ENCODE measurements around the gene CALCB. TPM values are rescaled to one million over a fixed set of nuclear protein-coding genes. Genes with fewer than 3 reads are reported as not detected.

Gene CALCB
- total RNA-seq, 2 donors from 2014 or later, result 1.5 TPM; not detected in 1

GRCh38 chr11:15107730-15108515 is 34.5 kb downstream of the CALCB start:
- Histone ChIP-seq H3K9me3 (no peaks in the 10 kb centered on the region), H3K27me3 (replicated peaks; ENCODE audit: insufficient read depth) (no peaks in the 10 kb centered on the region), H3K27ac (no peak overlapping the region), H3K4me3 (no peak overlapping the region), H3K4me1 (ENCODE audit: control insufficient read depth in 1 of 2, low read depth in 2 of 2) (no peaks in the 10 kb centered on the region), H3K36me3 (no peaks in the 10 kb centered on the region)
- DNase-seq (ENCODE audit: low spot score), result no peak
- ATAC-seq (ENCODE audit: insufficient number of reproducible peaks, low FRiP score, low read depth), result no peak
- no peak for TF ChIP-seq CTCF (IDR thresholded peaks at IDR 0.05)

- no peak overlapping the region for H3K27ac ChIP-seq
- H3K4me1 ChIP-seq (ENCODE audit: control insufficient read depth in 1 of 2, low read depth in 2 of 2), result no peaks in the 10 kb centered on the region
- H3K4me3 ChIP-seq, result no peak overlapping the region
- DNase-seq (ENCODE audit: low spot score) (no peak), ATAC-seq (ENCODE audit: insufficient number of reproducible peaks, low FRiP score, low read depth) (no peak)
- H3K27me3 ChIP-seq (replicated peaks; ENCODE audit: insufficient read depth), result no peaks in the 10 kb centered on the region
- H3K36me3 ChIP-seq, result no peaks in the 10 kb centered on the region
- no peaks in the 10 kb centered on the region for H3K9me3 ChIP-seq
- no peak for TF ChIP-seq CTCF (IDR thresholded peaks at IDR 0.05)
These were observed 35.3 kb downstream of the CALCB start for GRCh38 chr11:15108592-15109130.

GRCh38 chr11:15109602-15110001 is 36.2 kb downstream of the CALCB start:
- ATAC-seq (ENCODE audit: insufficient number of reproducible peaks, low FRiP score, low read depth), result no peak

GRCh38 chr11:15111215-15111614 is 37.8 kb downstream of the CALCB start:
- H3K27ac ChIP-seq, result no peak overlapping the region
- DNase-seq (ENCODE audit: low spot score) (no peak), ATAC-seq (ENCODE audit: insufficient number of reproducible peaks, low FRiP score, low read depth) (no peak)
- no peak for TF ChIP-seq CTCF (IDR thresholded peaks at IDR 0.05)
- no peaks in the 10 kb centered on the region for H3K36me3 ChIP-seq
- no peaks in the 10 kb centered on the region for H3K9me3 ChIP-seq
- peaks cover 0 to 6% of the 10 kb centered on the region in 2 donors for H3K4me1 ChIP-seq (ENCODE audit: control insufficient read depth in 1 of 2, low read depth in 2 of 2)
- H3K4me3 ChIP-seq, result no peak overlapping the region
- no peaks in the 10 kb centered on the region for H3K27me3 ChIP-seq (replicated peaks; ENCODE audit: insufficient read depth)

More at GRCh38 chr11:15109602-15110001, 36.2 kb downstream of the CALCB start:
- DNase-seq (ENCODE audit: low spot score), result no peak
- no peak for TF ChIP-seq CTCF (IDR thresholded peaks at IDR 0.05)
- Histone ChIP-seq H3K27me3 (replicated peaks; ENCODE audit: insufficient read depth) (no peaks in the 10 kb centered on the region), H3K9me3 (no peaks in the 10 kb centered on the region), H3K27ac (no peak overlapping the region), H3K4me3 (no peak overlapping the region), H3K4me1 (ENCODE audit: control insufficient read depth in 1 of 2, low read depth in 2 of 2) (no peaks in the 10 kb centered on the region), H3K36me3 (no peaks in the 10 kb centered on the region)

GRCh38 chr11:15112131-15112541 is 38.7 kb downstream of the CALCB start:
- peaks cover 0 to 6% of the 10 kb centered on the region in 2 donors for H3K4me1 ChIP-seq (ENCODE audit: control insufficient read depth in 1 of 2, low read depth in 2 of 2)
- no peak for ATAC-seq (ENCODE audit: insufficient number of reproducible peaks, low FRiP score, low read depth)
- DNase-seq (ENCODE audit: low spot score), result no peak
- no peaks in the 10 kb centered on the region for H3K36me3 ChIP-seq
- no peaks in the 10 kb centered on the region for H3K27me3 ChIP-seq (replicated peaks; ENCODE audit: insufficient read depth)
- no peak overlapping the region for H3K4me3 ChIP-seq
- no peak overlapping the region for H3K27ac ChIP-seq
- no peaks in the 10 kb centered on the region for H3K9me3 ChIP-seq
- no peak for TF ChIP-seq CTCF (IDR thresholded peaks at IDR 0.05)

Measured in thoracic aorta (tissue), 2 donors.